Left ventricle myocardium superior (tissue), 1 donor: ENCODE results near the gene SOBP. TPM values are rescaled to one million over a fixed set of nuclear protein-coding genes. Genes with fewer than 3 reads are reported as not detected.

Source experiments
- ATAC-seq: fragments of 200-7000 bp; cut with Tn5 transposase; one replicate; pipeline ENCODE4 v1.9.1; 2020; ENCODE audit warnings: mild to moderate bottlenecking, moderate library complexity
- DNase-seq: peaks from one replicate; pipeline ENCODE4 v3.0.0-alpha.2; 2020
- intact Hi-C: fragments of 100-400 bp; cut with micrococcal nuclease; formaldehyde crosslinking; loops from one replicate; pipeline ENCODE4 v1.11.0; 2022
- total RNA-seq: library from RNA; stranded (reverse); fragmentation: NEBNext Ultra II Directional; extraction: Animal tissue kit (Norgen Biotek cat#: 25700); gene quantifications from one replicate; pipeline ENCODE4 v1.2.1, GENCODE V29; 2021
- donor health status: DM: no; HTN: yes; CAD: no; lungs with severe emphysema.

SOBP gene
- total RNA-seq, 1 donor from 2014 or later, result 15.3 TPM

- no peak for ATAC-seq
- intact Hi-C loops, result no loop called here
- no peak for DNase-seq
Measured at GRCh38 chr6:107569473-107569872, 79.6 kb downstream of the SOBP start.

DNA sequence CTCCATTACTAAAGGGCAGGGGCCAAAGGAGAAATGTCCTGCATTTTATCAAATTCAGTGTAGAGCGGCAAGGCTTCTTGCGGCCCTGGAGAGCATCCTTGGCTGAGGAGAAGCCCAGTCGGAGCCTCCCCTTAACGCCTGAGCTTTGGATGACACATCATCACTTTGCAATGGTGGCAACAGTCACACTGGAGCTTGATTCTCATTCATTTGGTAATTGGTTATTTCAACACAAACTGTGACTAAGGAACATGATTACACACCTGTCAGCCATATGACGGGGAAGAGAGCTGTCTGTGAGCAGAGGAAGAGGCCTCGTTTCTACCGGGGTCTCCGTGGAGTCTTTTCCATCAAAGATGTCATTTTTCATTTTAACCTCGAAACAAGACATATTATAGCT lies 81.4 kb downstream of the SOBP start:
- intact Hi-C loops, result no loop called here
- ATAC-seq (no peak), DNase-seq (no peak)

DNA sequence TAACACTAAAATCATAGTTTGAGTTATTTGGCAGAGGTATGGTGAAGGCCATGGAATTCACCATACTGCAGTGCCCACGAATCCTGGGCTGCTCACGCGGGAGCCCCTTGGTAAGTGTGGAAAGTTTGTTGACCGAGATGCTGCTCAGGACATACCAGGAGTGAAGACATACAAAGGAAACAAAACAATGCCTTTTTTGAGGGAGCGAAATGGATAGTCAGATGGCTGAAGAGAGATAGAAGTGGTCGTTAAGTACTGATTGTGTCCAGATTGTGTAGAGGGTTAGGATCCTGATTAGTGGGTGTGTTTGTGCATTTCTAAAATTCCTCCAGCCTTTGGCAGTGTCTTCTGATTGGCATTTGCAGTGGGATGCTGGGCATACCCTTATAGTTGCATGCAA lies 83.0 kb downstream of the SOBP start:
- DNase-seq, result no peak
- intact Hi-C loops, result no loop called here

DNA sequence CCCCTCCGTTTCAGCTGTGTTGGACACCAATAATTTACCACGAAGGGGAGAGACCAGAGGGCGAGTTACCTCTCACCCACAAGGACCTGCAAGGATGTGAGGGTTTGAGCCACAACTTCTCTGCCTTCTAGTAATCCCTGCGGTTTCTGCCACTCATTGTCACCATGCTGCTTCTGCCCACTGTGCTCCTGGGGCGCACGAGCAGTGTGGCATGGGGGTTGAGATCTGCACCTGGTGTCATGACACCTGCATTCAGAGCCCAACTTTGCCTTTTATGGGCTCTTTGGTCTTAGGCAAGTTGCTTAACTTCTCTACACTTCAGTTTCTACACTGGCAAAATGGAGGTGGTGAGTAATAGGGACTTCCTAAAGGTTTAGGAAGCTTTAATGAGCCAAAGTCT lies 84.9 kb downstream of the SOBP start:
- ATAC-seq (no peak), DNase-seq (no peak)
- intact Hi-C loops, result no loop called here

More for the DNA sequence above, 83.0 kb downstream of the SOBP start:
- no peak for ATAC-seq

GRCh38 chr6:107576852-107577251 lies 86.9 kb downstream of the SOBP start:
- no peak for ATAC-seq

DNA sequence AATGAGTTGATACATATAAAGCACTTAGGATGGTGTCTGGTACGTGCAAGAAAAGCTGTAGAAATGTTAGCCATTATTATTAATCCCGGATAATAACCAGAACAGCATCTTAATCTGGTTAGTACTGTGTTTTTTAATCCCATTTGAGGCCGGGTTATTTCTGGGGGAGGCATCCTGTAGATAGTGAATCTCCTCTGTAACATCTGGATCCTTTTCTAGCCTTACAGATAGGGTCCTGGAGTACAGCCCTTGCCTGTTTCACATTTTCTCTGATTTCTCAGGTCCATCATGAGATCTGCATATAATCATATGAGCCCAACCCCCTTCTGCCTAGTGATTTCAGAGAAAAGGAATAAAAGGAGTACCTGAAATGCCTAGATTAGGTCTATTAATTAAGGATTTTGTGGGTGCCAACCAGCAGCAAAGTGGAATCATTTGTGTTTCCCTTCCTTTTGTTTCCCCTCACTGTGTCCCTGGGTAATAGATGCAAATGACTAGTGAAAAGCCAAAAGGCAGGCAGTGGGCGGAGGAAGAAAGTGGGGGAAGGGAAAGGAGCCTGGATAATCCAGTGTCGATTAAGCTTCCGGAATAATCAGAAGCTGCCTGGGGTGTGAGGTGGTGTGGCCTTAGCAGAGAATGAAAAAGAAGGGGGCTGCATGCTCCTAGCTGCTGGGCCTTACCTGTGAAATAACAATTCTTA lies 88.9 kb downstream of the SOBP start:
- ATAC-seq (no peak), DNase-seq (no peak)
- intact Hi-C loops, result no loop called here

More at GRCh38 chr6:107576852-107577251, 86.9 kb downstream of the SOBP start:
- intact Hi-C loops, result no loop called here
- DNase-seq, result no peak

- ATAC-seq, result no peak
- DNase-seq, result no peak
- intact Hi-C loops, result no loop called here
Measured at GRCh38 chr6:107579456-107580056, 89.6 kb downstream of the SOBP start.

GRCh38 chr6:107582086-107582485 lies 92.2 kb downstream of the SOBP start:
- no peak for ATAC-seq
- DNase-seq, result no peak
- intact Hi-C loops, result no loop called here

GRCh38 chr6:107584726-107585125 lies 94.8 kb downstream of the SOBP start:
- intact Hi-C loops, result no loop called here

GRCh38 chr6:107585815-107586435 lies 96.0 kb downstream of the SOBP start:
- no peak for ATAC-seq
- intact Hi-C loops, result no loop called here
- no peak for DNase-seq

More at GRCh38 chr6:107584726-107585125, 94.8 kb downstream of the SOBP start:
- ATAC-seq (no peak), DNase-seq (no peak)

- peak; percentile 86 for ATAC-seq
Measured at GRCh38 chr6:107587451-107587850, 97.5 kb downstream of the SOBP start.

GRCh38 chr6:107589199-107589598 lies 99.3 kb downstream of the SOBP start:
- no peak for ATAC-seq
- DNase-seq, result no peak
- intact Hi-C loops, result no loop called here

More at GRCh38 chr6:107587451-107587850, 97.5 kb downstream of the SOBP start:
- DNase-seq, result no peak
- intact Hi-C loops, result no loop called here

DNA sequence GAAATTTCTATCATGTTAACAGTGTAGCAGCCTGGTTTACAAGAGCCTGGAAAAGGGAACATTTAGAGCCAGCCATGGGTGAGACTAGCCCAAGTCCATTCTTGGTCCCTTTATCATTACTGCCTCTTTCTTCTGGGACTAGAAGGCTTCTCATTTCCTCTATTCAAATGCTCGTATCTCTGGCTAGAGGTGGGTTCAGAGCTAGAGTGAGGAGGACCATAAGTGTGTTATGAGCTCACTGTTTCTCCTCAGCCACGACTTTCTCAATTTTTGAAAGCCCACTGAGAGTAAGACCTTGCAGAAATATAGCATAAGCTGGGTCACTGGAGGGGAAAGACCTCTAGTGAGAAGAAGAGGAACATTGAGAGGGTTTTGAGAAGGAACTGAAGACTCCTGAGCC lies 100.0 kb downstream of the SOBP start:
- DNase-seq (no peak), ATAC-seq (no peak)
- intact Hi-C loops, result no loop called here

DNA sequence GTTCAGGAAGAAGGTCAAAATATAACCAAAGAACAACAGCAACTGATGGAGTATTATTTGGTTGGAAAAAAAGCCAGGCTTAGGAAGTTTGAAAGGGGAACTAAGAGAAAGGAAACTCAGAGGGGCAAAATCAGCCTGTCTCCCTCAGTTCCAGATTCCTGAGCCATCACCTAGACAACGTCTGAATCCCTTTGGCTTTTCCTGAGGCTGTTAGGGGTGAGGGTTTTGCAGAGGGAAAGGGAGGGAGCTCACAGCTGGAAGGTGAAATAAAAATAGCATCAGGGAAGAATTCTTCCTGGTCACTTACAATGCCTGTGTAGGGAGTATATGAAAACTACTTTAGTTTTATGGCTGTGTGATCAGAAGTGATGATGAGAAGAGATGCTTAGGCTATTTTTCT lies 100.5 kb downstream of the SOBP start:
- ATAC-seq (no peak), DNase-seq (no peak)
- intact Hi-C loops, result no loop called here

GRCh38 chr6:107591346-107591745 lies 101.4 kb downstream of the SOBP start:
- intact Hi-C loops, result no loop called here

GRCh38 chr6:107592806-107593205 lies 102.9 kb downstream of the SOBP start:
- intact Hi-C loops, result no loop called here
- no peak for DNase-seq
- ATAC-seq, result no peak

More at GRCh38 chr6:107591346-107591745, 101.4 kb downstream of the SOBP start:
- ATAC-seq (no peak), DNase-seq (no peak)

DNA sequence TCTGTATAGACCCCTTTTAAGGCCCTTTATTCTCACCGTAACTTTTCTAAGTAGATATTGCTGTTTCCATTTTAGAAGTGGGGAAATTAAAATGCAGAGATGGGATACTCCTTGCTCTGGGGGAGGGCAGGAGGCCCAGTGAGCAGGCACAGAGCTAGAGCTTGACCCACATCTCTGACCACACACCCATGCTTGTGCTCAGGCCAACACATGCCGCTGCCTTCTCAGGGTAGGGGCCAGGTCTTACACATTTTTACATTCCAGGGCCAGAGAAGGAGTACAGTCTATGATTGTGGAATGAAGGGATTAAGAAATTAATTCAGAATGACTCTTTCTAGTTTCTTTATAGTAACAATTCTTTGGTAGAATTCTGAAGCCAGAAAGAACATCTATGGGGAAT lies 104.8 kb downstream of the SOBP start:
- ATAC-seq, result peak; percentile 65
- intact Hi-C loops, result no loop called here
- DNase-seq, result no peak

DNA sequence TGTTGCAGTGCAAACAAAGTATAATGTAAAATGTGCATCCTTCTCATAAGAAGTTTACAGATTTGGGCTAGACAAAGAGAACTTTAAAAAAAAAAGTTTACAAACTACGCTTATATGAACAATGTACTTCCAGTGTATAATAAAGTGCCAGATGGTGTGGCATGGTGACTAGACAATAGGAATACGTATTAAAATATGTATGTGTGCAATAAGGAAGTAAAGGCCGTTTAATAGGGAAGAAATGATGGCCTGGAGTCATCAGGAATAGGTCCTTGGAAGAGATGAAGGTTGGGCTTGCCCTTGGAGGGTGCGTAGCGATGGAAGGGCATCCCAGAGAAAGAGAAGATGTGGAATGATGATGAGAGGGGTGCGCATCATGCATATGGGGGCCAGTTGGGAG lies 108.2 kb downstream of the SOBP start:
- DNase-seq (no peak), ATAC-seq (no peak)
- intact Hi-C loops, result no loop called here

- intact Hi-C loops, result no loop called here
- no peak for ATAC-seq
- DNase-seq, result no peak
Measured at GRCh38 chr6:107599043-107599442, 109.1 kb downstream of the SOBP start.

DNA sequence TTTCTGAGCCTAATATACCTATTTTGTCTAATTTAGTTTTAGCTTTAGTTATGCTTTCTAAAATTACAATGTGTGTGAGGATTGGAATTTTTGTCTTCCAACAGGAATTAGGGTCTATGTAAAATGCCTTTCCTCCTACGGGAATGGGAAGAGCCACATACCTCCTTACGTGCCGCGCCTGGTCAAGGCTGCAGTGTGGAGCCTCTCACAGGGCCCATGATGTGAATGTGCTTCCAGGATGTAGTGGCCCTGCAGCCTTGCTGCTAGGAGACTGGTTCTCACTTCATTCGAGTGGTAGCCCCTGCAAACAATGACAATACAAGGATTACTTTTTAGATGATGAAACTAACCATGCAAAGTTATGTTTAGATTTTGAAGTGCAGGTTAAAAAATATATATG lies 110.2 kb downstream of the SOBP start:
- intact Hi-C loops, result no loop called here
- DNase-seq, result no peak
- no peak for ATAC-seq

DNA sequence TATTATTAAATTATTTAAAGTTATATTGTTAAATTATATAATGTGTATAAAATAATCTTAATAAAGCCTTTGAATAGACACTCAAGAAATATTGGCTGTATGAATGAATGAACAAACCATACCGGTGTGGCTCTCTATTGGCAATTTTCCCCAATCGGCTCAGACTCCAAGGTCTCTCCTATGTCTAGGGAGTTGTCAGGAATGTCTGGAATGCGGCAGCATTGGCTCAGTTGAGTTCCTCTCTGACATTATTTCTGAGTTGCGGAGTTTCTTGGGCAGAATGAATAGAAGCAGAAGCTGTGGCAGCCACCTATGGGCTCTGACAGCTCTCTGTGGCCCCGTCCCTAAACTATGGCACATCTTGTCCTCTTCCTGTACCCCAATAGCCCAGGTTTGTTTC lies 111.0 kb downstream of the SOBP start:
- intact Hi-C loops, result no loop called here
- no peak for DNase-seq
- ATAC-seq, result peak; percentile 75
